CD14-positive monocyte (primary cell): ENCODE data around the gene CTSE. TPM values are rescaled to one million over a fixed set of nuclear protein-coding genes. Genes with fewer than 3 reads are reported as not detected.
"Not testable (repeated sequence)": the region's sequence is repeated elsewhere in the genome, so short reads cannot be mapped to it uniquely, and the experiment has no call there.

ENCODE experiments used
- DNase-seq, 3 donors: peaks; one replicate each; pipeline ENCODE4 v3.0.0-alpha.2; 2011 to 2022
- H2AFZ ChIP-seq: 2 replicates; pipeline ENCODE4 v1.6.0; 2012; ENCODE audit warnings: mild to moderate bottlenecking, low read depth, low read length, inconsistent platforms; ENCODE audit not compliant: insufficient read depth, poor library complexity, severe bottlenecking
- H3K27ac ChIP-seq, 2 donors: 1 replicate in 1 of 2; 2 replicates in 1 of 2; pipeline ENCODE4 v1.5.1; 2012 to 2013; ENCODE audit warnings: low read length in 2 of 2, control low read depth in 1 of 2, inconsistent platforms in 1 of 2, low read depth in 1 of 2, mild to moderate bottlenecking in 1 of 2
- H3K27me3 ChIP-seq, 2 donors: one replicate each; pipeline versions ENCODE4 v1.6.0 to v1.6.1; 2011 to 2013; ENCODE audit warnings: low read length in 2 of 2; ENCODE audit not compliant: control insufficient read depth in 2 of 2, insufficient read depth in 2 of 2
- H3K36me3 ChIP-seq, 2 donors: replicated peaks in 1 of 2; 1 replicate in 1 of 2; 2 replicates in 1 of 2; pipeline versions ENCODE4 v1.5.1 to v1.6.1; 2012 to 2013; ENCODE audit warnings: low read length in 2 of 2, control low read depth in 1 of 2, inconsistent platforms in 1 of 2, mild to moderate bottlenecking in 1 of 2; ENCODE audit not compliant: insufficient read depth in 2 of 2, control insufficient read depth in 1 of 2
- H3K4me1 ChIP-seq, 2 donors: 1 replicate in 1 of 2; 2 replicates in 1 of 2; pipeline versions ENCODE4 v1.5.1 to v1.6.1; 2012 to 2013; ENCODE audit warnings: low read length in 2 of 2, control low read depth in 1 of 2, inconsistent platforms in 1 of 2, mild to moderate bottlenecking in 1 of 2, moderate library complexity in 1 of 2; ENCODE audit not compliant: insufficient read depth in 2 of 2, control insufficient read depth in 1 of 2
- H3K4me2 ChIP-seq: replicated peaks from 2 replicates; pipeline ENCODE3; 2012; ENCODE audit warnings: low read length, moderate library complexity, mild to moderate bottlenecking; ENCODE audit not compliant: poor library complexity, severe bottlenecking; ENCODE audit errors: extremely low read depth
- H3K4me3 ChIP-seq, 3 experiments: fragments of 200-600 bp in 1 of 3; sonication (generic) in 1 of 3; replicated peaks in 1 of 3; 1 replicate in 2 of 3; 2 replicates in 1 of 3; pipeline ENCODE4 v1.5.1; 2011 to 2013; ENCODE audit warnings: low read length in 3 of 3, mild to moderate bottlenecking in 3 of 3, control low read depth in 2 of 3, low read depth in 2 of 3, inconsistent platforms in 1 of 3, moderate library complexity in 1 of 3
- H3K79me2 ChIP-seq: 2 replicates; pipeline ENCODE4 v1.6.0; 2012; ENCODE audit warnings: mild to moderate bottlenecking, control low read depth, inconsistent platforms, low read length, moderate library complexity; ENCODE audit not compliant: insufficient read depth
- H3K9ac ChIP-seq: 2 replicates; pipeline ENCODE4 v1.6.0; 2017; ENCODE audit warnings: low read length, mild to moderate bottlenecking; ENCODE audit not compliant: insufficient read depth, poor library complexity, severe bottlenecking
- H3K9me3 ChIP-seq, 2 donors: replicated peaks in 1 of 2; 1 replicate in 1 of 2; 2 replicates in 1 of 2; pipeline versions ENCODE4 v1.5.1 to v1.6.1; 2012 to 2013; ENCODE audit warnings: low read length in 2 of 2, control low read depth in 1 of 2; ENCODE audit not compliant: control insufficient read depth in 1 of 2, insufficient read depth in 1 of 2
- H4K20me1 ChIP-seq: 2 replicates; pipeline ENCODE4 v1.6.0; 2012; ENCODE audit warnings: mild to moderate bottlenecking, low read length, control low read depth, moderate library complexity; ENCODE audit not compliant: insufficient read depth
- H3K27ac Mint-ChIP-seq, 7 donors: one replicate each; pipeline ENCODE4 v1.8.0; 2020; ENCODE audit warnings: mild to moderate bottlenecking in 7 of 7, mixed read lengths in 7 of 7, moderate library complexity in 6 of 7, inconsistent platforms in 2 of 7
- H3K27me3 Mint-ChIP-seq, 3 donors: one replicate each; pipeline ENCODE4 v1.8.0; 2021 to 2022; ENCODE audit warnings: low read depth in 3 of 3, mild to moderate bottlenecking in 3 of 3, mixed read lengths in 3 of 3, moderate library complexity in 3 of 3, inconsistent platforms in 1 of 3
- H3K36me3 Mint-ChIP-seq, 2 donors: one replicate each; pipeline ENCODE4 v1.8.0; 2020; ENCODE audit warnings: mixed read lengths in 2 of 2, inconsistent platforms in 1 of 2, mild to moderate bottlenecking in 1 of 2
- H3K4me1 Mint-ChIP-seq: one replicate; pipeline ENCODE4 v1.8.0; 2020; ENCODE audit warnings: mild to moderate bottlenecking, mixed read lengths
- H3K4me3 Mint-ChIP-seq, 2 donors: one replicate each; pipeline ENCODE4 v1.8.0; 2020; ENCODE audit warnings: mild to moderate bottlenecking in 2 of 2, mixed read lengths in 2 of 2, moderate library complexity in 1 of 2
- H3K9me3 Mint-ChIP-seq, 7 donors: one replicate each; pipeline ENCODE4 v1.8.0; 2020 to 2022; ENCODE audit warnings: mixed read lengths in 7 of 7, mild to moderate bottlenecking in 6 of 7, moderate library complexity in 6 of 7, inconsistent platforms in 2 of 7
- CTCF ChIP-seq: fragments of 200-600 bp; IDR thresholded peaks from one replicate; pipeline ENCODE4 v1.8.0; 2022; ENCODE audit warnings: antibody characterized with exemption, mild to moderate bottlenecking
- WGBS: methylation state at CpG from one replicate; pipeline ENCODE4 v1.1.5; 2013; ENCODE audit warnings: missing lambda C conversion rate; ENCODE audit not compliant: insufficient coverage; 5-methylcytosine and 5-hydroxymethylcytosine counted together
- intact Hi-C, 2 donors: fragments of 100-400 bp; cut with micrococcal nuclease; formaldehyde crosslinking; loops; one replicate each; pipeline versions ENCODE4 v1.15.0 to v1.15.1; 2023
- polyA plus RNA-seq, 3 donors: library from polyadenylated mRNA; depleted of rRNA in 1 of 3; unstranded in 2 of 3; stranded (reverse) in 1 of 3; fragments of 300-500 nt in 2 of 3; fragments of >200 nt in 1 of 3; fragmentation: Illumina TruSeq in 2 of 3; gene quantifications; 1 replicate in 2 of 3; 2 replicates in 1 of 3; pipeline ENCODE4 v1.2.3, GENCODE V29; 2012 to 2021

CTSE gene
- polyA plus RNA-seq, 3 donors = not detected

GRCh38 chr1:206058927-206059292 is 35.2 kb upstream of the CTSE start:
- H3K27ac Mint-ChIP-seq = no peak overlapping the region
- Histone ChIP-seq H3K9me3 (no peaks in the 10 kb centered on the region), H4K20me1 (no peaks in the 10 kb centered on the region), H3K9ac (no peak overlapping the region), H3K79me2 (no peaks in the 10 kb centered on the region), H2AFZ (no peak overlapping the region), H3K27me3 (no peaks in the 10 kb centered on the region), H3K4me2 (no peak overlapping the region), H3K4me3 (no peak overlapping the region), H3K4me1 (peaks cover 7 to 8% of the 10 kb centered on the region in 2 donors), H3K36me3 (no peaks in the 10 kb centered on the region), H3K27ac (no peak overlapping the region)
- no peak overlapping the region for H3K4me3 Mint-ChIP-seq
- peaks cover 0 to 4% of the 10 kb centered on the region in 2 donors for H3K36me3 Mint-ChIP-seq
- whole genome bisulfite sequencing = 100% methylated on average over 1 of the region's 1 CpG
- H3K4me1 Mint-ChIP-seq = peaks cover 10% of the 10 kb centered on the region
- intact Hi-C loops = no loop called here
- peaks cover 0 to 4% (median 0%) of the 10 kb centered on the region in 7 donors for H3K9me3 Mint-ChIP-seq
- no peak for DNase-seq
- TF ChIP-seq CTCF = no peak
- H3K27me3 Mint-ChIP-seq = peaks cover 0 to 3% (median 0%) of the 10 kb centered on the region in 3 donors

GRCh38 chr1:206058289-206058926 is 34.7 kb upstream of the CTSE start:
- H3K79me2 ChIP-seq, H3K36me3 ChIP-seq, H3K4me3 ChIP-seq, H3K4me2 ChIP-seq, H3K36me3 Mint-ChIP-seq, H4K20me1 ChIP-seq, intact Hi-C loops, H2AFZ ChIP-seq, H3K27ac Mint-ChIP-seq, H3K27ac ChIP-seq, H3K9me3 Mint-ChIP-seq, H3K9me3 ChIP-seq, H3K4me3 Mint-ChIP-seq, H3K27me3 Mint-ChIP-seq, H3K9ac ChIP-seq, H3K27me3 ChIP-seq, DNase-seq: not testable (repeated sequence)
- H3K4me1 ChIP-seq = peaks cover 9 to 11% of the 10 kb centered on the region in 2 donors
- peaks cover 13% of the 10 kb centered on the region for H3K4me1 Mint-ChIP-seq
- 100% methylated on average over 2 of the region's 9 CpGs for WGBS

- DNase-seq, H4K20me1 ChIP-seq, H3K27ac Mint-ChIP-seq, H3K27me3 Mint-ChIP-seq, H3K27ac ChIP-seq, H2AFZ ChIP-seq, H3K4me3 ChIP-seq, H3K9ac ChIP-seq, H3K4me3 Mint-ChIP-seq, H3K9me3 ChIP-seq, H3K27me3 ChIP-seq, intact Hi-C loops, H3K36me3 Mint-ChIP-seq, H3K79me2 ChIP-seq, H3K36me3 ChIP-seq, H3K9me3 Mint-ChIP-seq, H3K4me2 ChIP-seq: not testable (repeated sequence)
- H3K4me1 Mint-ChIP-seq = peaks cover 40% of the 10 kb centered on the region
- 100% methylated on average over 5 of the region's 8 CpGs for WGBS
- peaks cover 33 to 35% of the 10 kb centered on the region in 2 donors for H3K4me1 ChIP-seq
Observed at GRCh38 chr1:206055639-206056323, 32.1 kb upstream of the CTSE start.

- WGBS = 100% methylated on average over 4 of the region's 12 CpGs
- peaks cover 43% of the 10 kb centered on the region for H3K4me1 Mint-ChIP-seq
- H3K9me3 Mint-ChIP-seq, H3K4me3 ChIP-seq, H3K27me3 Mint-ChIP-seq, H3K4me3 Mint-ChIP-seq, H3K27me3 ChIP-seq, H3K27ac Mint-ChIP-seq, DNase-seq, intact Hi-C loops, H3K9ac ChIP-seq, H3K4me2 ChIP-seq, H4K20me1 ChIP-seq, H3K36me3 ChIP-seq, H3K9me3 ChIP-seq, H2AFZ ChIP-seq, H3K79me2 ChIP-seq, H3K36me3 Mint-ChIP-seq, H3K27ac ChIP-seq: not testable (repeated sequence)
- peaks cover 39 to 41% of the 10 kb centered on the region in 2 donors for H3K4me1 ChIP-seq
Observed at GRCh38 chr1:206055069-206055625, 31.5 kb upstream of the CTSE start.
